Activated CD4-positive, CD25-positive, alpha-beta regulatory T cell (primary cell): ENCODE measurements around the gene SLC12A1.

Experiments
- DNase-seq, 4 experiments: peaks; one replicate each; lab custom pipeline; 2025; lab: John Stamatoyannopoulos, UW

SLC12A1 gene

GRCh38 chr15:48242535-48242934 is 36.4 kb downstream of the SLC12A1 start:
- no peak for DNase-seq

- no peak for DNase-seq
These were observed 38.8 kb downstream of the SLC12A1 start for GRCh38 chr15:48244921-48245320.

- no peak for DNase-seq
These were observed 42.3 kb downstream of the SLC12A1 start for GRCh38 chr15:48248414-48248813.

GRCh38 chr15:48250640-48251076 is 44.6 kb downstream of the SLC12A1 start:
- DNase-seq = no peak

GRCh38 chr15:48253172-48253571 is 47.1 kb downstream of the SLC12A1 start:
- DNase-seq = no peak

- DNase-seq = no peak
These were observed 59.0 kb downstream of the SLC12A1 start for GRCh38 chr15:48265135-48265534.

GRCh38 chr15:48266024-48266689 is 60.1 kb downstream of the SLC12A1 start:
- DNase-seq = no peak

- DNase-seq = no peak
These were observed 61.7 kb downstream of the SLC12A1 start for GRCh38 chr15:48267766-48268165.

GRCh38 chr15:48273049-48273448 is 66.9 kb downstream of the SLC12A1 start:
- no peak for DNase-seq

- no peak for DNase-seq
These were observed 72.6 kb downstream of the SLC12A1 start for GRCh38 chr15:48278666-48279065.

- no peak for DNase-seq
These were observed 73.5 kb downstream of the SLC12A1 start for GRCh38 chr15:48279608-48280007.

GRCh38 chr15:48281674-48282073 is 75.6 kb downstream of the SLC12A1 start:
- no peak for DNase-seq

GRCh38 chr15:48282216-48282615 is 76.1 kb downstream of the SLC12A1 start:
- no peak for DNase-seq

- DNase-seq = no peak
These were observed 77.5 kb downstream of the SLC12A1 start for GRCh38 chr15:48283396-48284145.

GRCh38 chr15:48285329-48286214 is 79.5 kb downstream of the SLC12A1 start:
- DNase-seq = peak in 2 of 4 experiments; percentile 1 to 4

- DNase-seq = no peak
These were observed 83.5 kb downstream of the SLC12A1 start for GRCh38 chr15:48289628-48290027.

- DNase-seq = no peak
These were observed 86.4 kb downstream of the SLC12A1 start for GRCh38 chr15:48292458-48292857.

GRCh38 chr15:48297668-48298067 is 91.6 kb downstream of the SLC12A1 start:
- no peak for DNase-seq

- no peak for DNase-seq
These were observed 92.8 kb downstream of the SLC12A1 start for GRCh38 chr15:48298914-48299313.

- no peak for DNase-seq
These were observed 93.9 kb downstream of the SLC12A1 start for GRCh38 chr15:48300038-48300437.

GRCh38 chr15:48304398-48304797 is 98.3 kb downstream of the SLC12A1 start:
- DNase-seq = no peak

- no peak for DNase-seq
These were observed 100.5 kb downstream of the SLC12A1 start for GRCh38 chr15:48306639-48307038.

- DNase-seq = no peak
These were observed 101.5 kb downstream of the SLC12A1 start for GRCh38 chr15:48307586-48307985.
